Transverse colon (tissue), 4 donors: Measurements from ENCODE around the gene TTLL5. TPM values are rescaled to one million over a fixed set of nuclear protein-coding genes. Genes with fewer than 3 reads are reported as not detected.

ENCODE experiments used
- DNase-seq: peaks from one replicate; pipeline ENCODE4 v3.0.0-alpha.2; 2019
- H3K27ac ChIP-seq, 4 donors: fragments of 200-600 bp; sonication (generic); 2 replicates each; pipeline ENCODE4 v1.5.1; 2016 to 2018; ENCODE audit warnings: inconsistent platforms in 4 of 4
- H3K27me3 ChIP-seq: fragments of 200-600 bp; sonication (generic); 2 replicates; pipeline ENCODE4 v1.5.1; 2017; ENCODE audit warnings: inconsistent platforms
- H3K36me3 ChIP-seq, 4 donors: fragments of 200-600 bp; sonication (generic); 2 replicates each; pipeline ENCODE4 v1.5.1; 2017 to 2019; ENCODE audit warnings: inconsistent platforms in 4 of 4
- H3K4me1 ChIP-seq, 4 donors: fragments of 200-600 bp; sonication (generic); 2 replicates each; pipeline ENCODE4 v1.5.1; 2017 to 2020; ENCODE audit warnings: inconsistent platforms in 4 of 4
- H3K4me3 ChIP-seq, 4 donors: fragments of 200-600 bp; sonication (generic); 1 replicate in 1 of 4; 2 replicates in 3 of 4; pipeline versions ENCODE4 v1.5.1 to v1.6.1; 2017 to 2019; ENCODE audit warnings: inconsistent platforms in 4 of 4
- H3K9me3 ChIP-seq, 2 donors: fragments of 200-600 bp; sonication (generic); 2 replicates each; pipeline ENCODE4 v1.5.1; 2017 to 2019; ENCODE audit warnings: inconsistent platforms in 2 of 2
- CTCF ChIP-seq, 5 experiments: fragments of 200-600 bp in 3 of 5; fragments of 450-650 bp in 2 of 5; sonication (generic) in 3 of 5; IDR thresholded peaks; 1 replicate in 2 of 5; 2 replicates in 3 of 5; pipeline ENCODE4 v1.5.1; 2016 to 2017; ENCODE audit warnings: antibody characterized with exemption in 5 of 5, inconsistent platforms in 3 of 5, mild to moderate bottlenecking in 2 of 5, moderate library complexity in 1 of 5
- EP300 ChIP-seq: sonication (generic); formaldehyde crosslinking; IDR thresholded peaks from one replicate; pipeline ENCODE4 v1.6.1; 2017; ENCODE audit warnings: antibody characterized with exemption, low read depth
- POLR2A ChIP-seq: fragments of 450-650 bp; IDR thresholded peaks from one replicate; pipeline ENCODE4 v1.6.1; 2016; ENCODE audit warnings: antibody characterized with exemption, mild to moderate bottlenecking, moderate library complexity
- POLR2AphosphoS5 ChIP-seq, 3 donors: sonication (generic); formaldehyde crosslinking; IDR thresholded peaks; one replicate each; pipeline ENCODE4 v1.6.1; 2016; ENCODE audit warnings: antibody characterized with exemption in 3 of 3
- WGBS, 2 donors: methylation state at CpG; one replicate each; pipeline ENCODE4 v1.1.5; 2018; ENCODE audit warnings: low coverage in 1 of 2; 5-methylcytosine and 5-hydroxymethylcytosine counted together
- in situ Hi-C, 4 donors: fragments of 200-750 bp; cut with MboI; loops; one replicate each; pipeline versions ENCODE4 v1.15.0 to v1.15.1; 2017; ENCODE audit warnings: low sequenced_read_pairs in 3 of 4, low pct_ligation_motif_present in 1 of 4, low pct_unique_long_range_greater_than_20kb in 1 of 4
- intact Hi-C: fragments of 100-400 bp; cut with DNase I; formaldehyde crosslinking; loops from one replicate; pipeline ENCODE4 v1.15.1; 2023; ENCODE audit warnings: low total_unique reads
- total RNA-seq, 4 donors: library from RNA; depleted of rRNA; stranded (reverse); fragments of >200 nt; gene quantifications; one replicate each; pipeline ENCODE4 v1.1.0, GENCODE V29; 2016

TTLL5 gene
- total RNA-seq, 4 donors from 2014 or later: 16.1 to 264 (median 40.8) TPM

- peak overlapping the region; percentile 18 to 43 (median 34) for H3K27ac ChIP-seq
- peaks cover 0 to 12% (median 0%) of the 10 kb centered on the region in 4 donors for H3K4me1 ChIP-seq
- WGBS, 2 donors: 64 to 83% methylated on average over 3 to 4 of the region's 4 CpGs
- H3K9me3 ChIP-seq: no peaks in the 10 kb centered on the region
- no peak overlapping the region for H3K4me3 ChIP-seq
- no peaks in the 10 kb centered on the region for H3K27me3 ChIP-seq
- intact Hi-C loops (no loop called here), in situ Hi-C loops (no loop called here)
- TF ChIP-seq CTCF (IDR thresholded peaks at IDR 0.05) (no peak), POLR2AphosphoS5 (IDR thresholded peaks at IDR 0.05) (peak in 2 of 3 donors; percentile 16 to 38)
- no peaks in the 10 kb centered on the region for H3K36me3 ChIP-seq
- no peak for DNase-seq
Measured at GRCh38 chr14:75615200-75615599, 45.8 kb upstream of the TTLL5 start.

- H3K27me3 ChIP-seq: no peaks in the 10 kb centered on the region
Measured at GRCh38 chr14:75619548-75619947, 41.5 kb upstream of the TTLL5 start.

GRCh38 chr14:75625034-75625433 lies 36.0 kb upstream of the TTLL5 start:
- WGBS, 2 donors: 81 to 100% methylated on average over 1 to 3 of the region's 3 CpGs
- Histone ChIP-seq H3K4me1 (peaks cover 0 to 21% (median 7%) of the 10 kb centered on the region in 4 donors), H3K36me3 (no peaks in the 10 kb centered on the region), H3K27me3 (no peaks in the 10 kb centered on the region), H3K27ac (no peak overlapping the region), H3K4me3 (no peak overlapping the region), H3K9me3 (no peaks in the 10 kb centered on the region)
- DNase-seq: no peak
- in situ Hi-C loops: no loop called here
- intact Hi-C loops: no loop called here
- TF ChIP-seq EP300: no peak
- no peak for TF ChIP-seq CTCF (IDR thresholded peaks at IDR 0.05)
- TF ChIP-seq POLR2AphosphoS5 (IDR thresholded peaks at IDR 0.05): no peak
- no peak for TF ChIP-seq POLR2A

More at GRCh38 chr14:75619548-75619947, 41.5 kb upstream of the TTLL5 start:
- DNase-seq: no peak
- H3K36me3 ChIP-seq: no peaks in the 10 kb centered on the region
- intact Hi-C loops (no loop called here), in situ Hi-C loops (no loop called here)
- H3K4me1 ChIP-seq: peaks cover 0 to 28% (median 6%) of the 10 kb centered on the region in 4 donors
- TF ChIP-seq EP300 (no peak), POLR2AphosphoS5 (IDR thresholded peaks at IDR 0.05) (peak in 1 of 3 donors; percentile 31), CTCF (IDR thresholded peaks at IDR 0.05) (no peak), POLR2A (no peak)
- H3K9me3 ChIP-seq: no peaks in the 10 kb centered on the region
- no peak overlapping the region for H3K4me3 ChIP-seq
- peak overlapping the region in 2 of 4 donors; percentile 16 to 25 for H3K27ac ChIP-seq
- WGBS, 2 donors: 83 to 92% methylated on average over 1 of the region's 1 CpG

- no peak for TF ChIP-seq EP300
- no peak for TF ChIP-seq POLR2AphosphoS5 (IDR thresholded peaks at IDR 0.05)
- TF ChIP-seq CTCF (IDR thresholded peaks at IDR 0.05): no peak
- no peak for TF ChIP-seq POLR2A
- no peaks in the 10 kb centered on the region for H3K27me3 ChIP-seq
- no peak for DNase-seq
- peaks cover 0 to 14% (median 7%) of the 10 kb centered on the region in 4 donors for H3K4me1 ChIP-seq
- WGBS, 2 donors: 82 to 96% methylated on average over 3 of the region's 3 CpGs
- intact Hi-C loops (no loop called here), in situ Hi-C loops (no loop called here)
- no peaks in the 10 kb centered on the region for H3K36me3 ChIP-seq
- no peak overlapping the region for H3K4me3 ChIP-seq
- no peaks in the 10 kb centered on the region for H3K9me3 ChIP-seq
- H3K27ac ChIP-seq: no peak overlapping the region
Measured at GRCh38 chr14:75626396-75626795, 34.6 kb upstream of the TTLL5 start.
